ENCODE data around the gene RNF215.

The RNF215 gene

GRCh38 chr22:30413001-30413400 is 25.8 kb upstream of the RNF215 start:
- Histone ChIP-seq H3K4me2 (ENCODE audit: low read depth, low read length) (no peak overlapping the region), H3K36me3 (replicated peaks; ENCODE audit: insufficient read depth, low read length) (no peaks in the 10 kb centered on the region), H4K20me1 (ENCODE audit: insufficient read depth, low read length) (no peaks in the 10 kb centered on the region), H3K9me3 (replicated peaks; ENCODE audit: insufficient read depth, low read length) (no peaks in the 10 kb centered on the region), H3K4me1 (ENCODE audit: low read length) (no peaks in the 10 kb centered on the region), H2AFZ (ENCODE audit: low read length) (no peak overlapping the region), H3K79me2 (ENCODE audit: low read length) (no peaks in the 10 kb centered on the region), H3F3A (ENCODE audit: insufficient read depth, low read length) (no peaks in the 10 kb centered on the region), H3K27ac (ENCODE audit: low read length) (no peak overlapping the region), H3K9ac (ENCODE audit: low read length) (no peak overlapping the region), H3K9me2 (replicated peaks; ENCODE audit: insufficient read depth, low read length) (no peaks in the 10 kb centered on the region), H3K4me3 (ENCODE audit: low read length) (no peak overlapping the region), H3K27me3 (replicated peaks; ENCODE audit: insufficient read depth, low read length) (no peaks in the 10 kb centered on the region)
- DNase-seq: no peak
- no peak for TF ChIP-seq EZH2 (optimal IDR thresholded peaks at IDR 0.05; ENCODE audit: low read depth, low read length)
- TF ChIP-seq EZH2phosphoT487 (IDR thresholded peaks at IDR 0.05; ENCODE audit: low read length): no peak
- no peak for TF ChIP-seq CTCF (IDR thresholded peaks at IDR 0.05; ENCODE audit: low read length)

GRCh38 chr22:30411780-30412179 is 24.6 kb upstream of the RNF215 start:
- no peak for DNase-seq
- Histone ChIP-seq H3K4me1 (ENCODE audit: low read length) (no peaks in the 10 kb centered on the region), H3K9me2 (replicated peaks; ENCODE audit: insufficient read depth, low read length) (no peaks in the 10 kb centered on the region), H3K4me3 (ENCODE audit: low read length) (no peak overlapping the region), H4K20me1 (ENCODE audit: insufficient read depth, low read length) (no peaks in the 10 kb centered on the region), H3F3A (ENCODE audit: insufficient read depth, low read length) (no peaks in the 10 kb centered on the region), H3K9ac (ENCODE audit: low read length) (no peak overlapping the region), H3K79me2 (ENCODE audit: low read length) (no peaks in the 10 kb centered on the region), H3K36me3 (replicated peaks; ENCODE audit: insufficient read depth, low read length) (no peaks in the 10 kb centered on the region), H2AFZ (ENCODE audit: low read length) (no peak overlapping the region), H3K27ac (ENCODE audit: low read length) (no peak overlapping the region), H3K4me2 (ENCODE audit: low read depth, low read length) (no peak overlapping the region), H3K9me3 (replicated peaks; ENCODE audit: insufficient read depth, low read length) (no peaks in the 10 kb centered on the region), H3K27me3 (replicated peaks; ENCODE audit: insufficient read depth, low read length) (no peaks in the 10 kb centered on the region)
- no peak for TF ChIP-seq EZH2phosphoT487 (IDR thresholded peaks at IDR 0.05; ENCODE audit: low read length)

- Histone ChIP-seq H4K20me1 (ENCODE audit: insufficient read depth, low read length) (no peaks in the 10 kb centered on the region), H3F3A (ENCODE audit: insufficient read depth, low read length) (no peaks in the 10 kb centered on the region), H3K9me3 (replicated peaks; ENCODE audit: insufficient read depth, low read length) (no peaks in the 10 kb centered on the region), H3K27ac (ENCODE audit: low read length) (no peak overlapping the region), H3K4me3 (ENCODE audit: low read length) (no peak overlapping the region), H3K9me2 (replicated peaks; ENCODE audit: insufficient read depth, low read length) (no peaks in the 10 kb centered on the region), H3K79me2 (ENCODE audit: low read length) (no peaks in the 10 kb centered on the region), H3K4me1 (ENCODE audit: low read length) (no peaks in the 10 kb centered on the region), H3K27me3 (replicated peaks; ENCODE audit: insufficient read depth, low read length) (no peaks in the 10 kb centered on the region), H2AFZ (ENCODE audit: low read length) (no peak overlapping the region), H3K36me3 (replicated peaks; ENCODE audit: insufficient read depth, low read length) (no peaks in the 10 kb centered on the region), H3K9ac (ENCODE audit: low read length) (no peak overlapping the region), H3K4me2 (ENCODE audit: low read depth, low read length) (no peak overlapping the region)
- TF ChIP-seq EZH2 (optimal IDR thresholded peaks at IDR 0.05; ENCODE audit: low read depth, low read length) (no peak), EZH2phosphoT487 (IDR thresholded peaks at IDR 0.05; ENCODE audit: low read length) (no peak), CTCF (IDR thresholded peaks at IDR 0.05; ENCODE audit: low read length) (no peak)
- no peak for DNase-seq
Measured at GRCh38 chr22:30408388-30409102, 21.3 kb upstream of the RNF215 start.

- Histone ChIP-seq H3K4me2 (ENCODE audit: low read depth, low read length) (no peak overlapping the region), H3F3A (ENCODE audit: insufficient read depth, low read length) (no peaks in the 10 kb centered on the region), H3K4me3 (ENCODE audit: low read length) (no peak overlapping the region), H2AFZ (ENCODE audit: low read length) (no peak overlapping the region), H3K27ac (ENCODE audit: low read length) (no peak overlapping the region), H3K9ac (ENCODE audit: low read length) (no peak overlapping the region), H3K4me1 (ENCODE audit: low read length) (no peaks in the 10 kb centered on the region), H3K36me3 (replicated peaks; ENCODE audit: insufficient read depth, low read length) (no peaks in the 10 kb centered on the region), H4K20me1 (ENCODE audit: insufficient read depth, low read length) (no peaks in the 10 kb centered on the region), H3K79me2 (ENCODE audit: low read length) (no peaks in the 10 kb centered on the region), H3K27me3 (replicated peaks; ENCODE audit: insufficient read depth, low read length) (no peaks in the 10 kb centered on the region), H3K9me2 (replicated peaks; ENCODE audit: insufficient read depth, low read length) (no peaks in the 10 kb centered on the region), H3K9me3 (replicated peaks; ENCODE audit: insufficient read depth, low read length) (no peaks in the 10 kb centered on the region)
- no peak for DNase-seq
- TF ChIP-seq EZH2 (optimal IDR thresholded peaks at IDR 0.05; ENCODE audit: low read depth, low read length) (no peak), CTCF (IDR thresholded peaks at IDR 0.05; ENCODE audit: low read length) (no peak), EZH2phosphoT487 (IDR thresholded peaks at IDR 0.05; ENCODE audit: low read length) (no peak)
Measured at GRCh38 chr22:30406400-30406799, 19.2 kb upstream of the RNF215 start.
